A549 (cell line): ENCODE data around the gene SCO2.

Source experiments
- CBX2 ChIP-seq: fragments of 200-600 bp; sonication (generic); IDR thresholded peaks from 2 replicates; pipeline ENCODE4 v1.6.1; 2016; ENCODE audit warnings: low read depth, mild to moderate bottlenecking, borderline replicate concordance
- CHD4 ChIP-seq: fragments of 200-600 bp; sonication (generic); IDR thresholded peaks from 2 replicates; pipeline ENCODE4 v1.6.1; 2016; ENCODE audit warnings: antibody characterized with exemption, mild to moderate bottlenecking, borderline replicate concordance
- EP300 ChIP-seq, 2 experiments: fragments of >200 bp; sonication (Bioruptor Twin); formaldehyde crosslinking; IDR thresholded peaks; 2 replicates in 1 of 2; 3 replicates in 1 of 2; pipeline ENCODE4 v1.6.1; 2016 to 2017
- HOXA7 ChIP-seq: fragments of 250-450 bp; sonication (Bioruptor Pico); IDR thresholded peaks from 2 replicates; pipeline ENCODE4 v1.5.0; 2020; ENCODE audit warnings: mild to moderate bottlenecking, moderate library complexity
- JUN ChIP-seq, 2 experiments: fragments of >200 bp; sonication (Bioruptor Twin); formaldehyde crosslinking; IDR thresholded peaks; 2 replicates in 1 of 2; 3 replicates in 1 of 2; pipeline ENCODE4 v1.6.1; 2016 to 2017
- MYC ChIP-seq: IDR thresholded peaks from 2 replicates; pipeline ENCODE4 v1.6.1; 2012; ENCODE audit warnings: mild to moderate bottlenecking, inconsistent platforms, low read length, improper control_type of control experiment, borderline replicate concordance
- RAD21 ChIP-seq, 2 experiments: fragments of >200 bp in 1 of 2; sonication (Bioruptor Twin) in 1 of 2; formaldehyde crosslinking in 1 of 2; IDR thresholded peaks in 1 of 2; conservative IDR thresholded peaks in 1 of 2; 2 replicates in 1 of 2; 3 replicates in 1 of 2; pipeline ENCODE4 v1.6.1; 2012 to 2018; ENCODE audit warnings: inconsistent platforms in 1 of 2
- ZC3H11A ChIP-seq: fragments of 450-650 bp; IDR thresholded peaks from 2 replicates; pipeline ENCODE4 v1.6.1; 2014; ENCODE audit warnings: antibody characterized with exemption, mild to moderate bottlenecking
- TF ChIP-seq, protein P1 (sequence below): fragments of >200 bp; sonication (Bioruptor Twin); formaldehyde crosslinking; IDR thresholded peaks from 3 replicates; pipeline ENCODE4 v1.5.1; 2016
- TF ChIP-seq, protein P2 (sequence below): fragments of 200-600 bp; sonication (generic); IDR thresholded peaks from 2 replicates; pipeline ENCODE4 v1.6.1; 2016; ENCODE audit warnings: antibody characterized with exemption, mild to moderate bottlenecking, moderate library complexity
- TF ChIP-seq, protein P3 (sequence below): IDR thresholded peaks from 2 replicates; pipeline ENCODE4 v1.6.1; 2012

DNA sequence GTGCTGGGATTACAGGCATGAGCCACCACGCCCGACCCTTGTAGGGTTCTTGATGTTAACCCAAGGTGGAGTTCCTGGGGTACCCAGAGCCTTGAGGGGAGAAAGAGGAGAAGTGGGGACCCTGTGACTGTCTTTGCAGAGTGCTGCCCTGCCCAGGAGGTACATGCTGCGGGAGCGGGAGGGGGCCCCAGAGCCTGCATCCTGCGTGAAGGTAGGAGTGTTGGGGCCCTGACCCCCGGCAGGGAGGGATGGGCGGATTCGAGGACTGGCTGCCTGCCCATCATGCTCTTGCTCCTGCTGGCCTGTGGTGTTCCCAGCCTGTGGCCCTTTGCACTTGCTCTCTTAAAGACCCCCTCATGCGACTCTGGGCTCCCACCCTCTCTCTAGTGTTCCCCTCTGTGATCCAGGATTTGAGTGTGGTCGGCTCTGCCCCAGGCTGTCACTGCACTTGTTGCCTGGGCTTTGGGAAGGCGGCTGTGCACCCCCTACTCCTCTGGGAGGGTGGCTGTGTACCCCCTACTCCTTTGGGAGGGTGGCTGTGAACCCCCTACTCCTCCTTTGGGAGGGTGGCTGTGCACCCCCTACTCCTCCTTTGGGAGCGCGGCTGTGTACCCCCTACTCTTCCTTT is 4.5 kb downstream of the SCO2 start:
- TF ChIP-seq JUN (IDR thresholded peaks at IDR 0.05) (no peak), HOXA7 (CRISPR knock-in tag) (no peak), EP300 (IDR thresholded peaks at IDR 0.05) (no peak), MYC (no peak), RAD21 (conservative IDR thresholded peaks at IDR 0.05 in 1 of 2, IDR thresholded peaks at IDR 0.05 in 1 of 2) (no peak), CHD4 (no peak), CBX2 (no peak), ZC3H11A (no peak)
- TF ChIP-seq, protein P1, sequence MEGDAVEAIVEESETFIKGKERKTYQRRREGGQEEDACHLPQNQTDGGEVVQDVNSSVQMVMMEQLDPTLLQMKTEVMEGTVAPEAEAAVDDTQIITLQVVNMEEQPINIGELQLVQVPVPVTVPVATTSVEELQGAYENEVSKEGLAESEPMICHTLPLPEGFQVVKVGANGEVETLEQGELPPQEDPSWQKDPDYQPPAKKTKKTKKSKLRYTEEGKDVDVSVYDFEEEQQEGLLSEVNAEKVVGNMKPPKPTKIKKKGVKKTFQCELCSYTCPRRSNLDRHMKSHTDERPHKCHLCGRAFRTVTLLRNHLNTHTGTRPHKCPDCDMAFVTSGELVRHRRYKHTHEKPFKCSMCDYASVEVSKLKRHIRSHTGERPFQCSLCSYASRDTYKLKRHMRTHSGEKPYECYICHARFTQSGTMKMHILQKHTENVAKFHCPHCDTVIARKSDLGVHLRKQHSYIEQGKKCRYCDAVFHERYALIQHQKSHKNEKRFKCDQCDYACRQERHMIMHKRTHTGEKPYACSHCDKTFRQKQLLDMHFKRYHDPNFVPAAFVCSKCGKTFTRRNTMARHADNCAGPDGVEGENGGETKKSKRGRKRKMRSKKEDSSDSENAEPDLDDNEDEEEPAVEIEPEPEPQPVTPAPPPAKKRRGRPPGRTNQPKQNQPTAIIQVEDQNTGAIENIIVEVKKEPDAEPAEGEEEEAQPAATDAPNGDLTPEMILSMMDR = no peak
- TF ChIP-seq, protein P2, sequence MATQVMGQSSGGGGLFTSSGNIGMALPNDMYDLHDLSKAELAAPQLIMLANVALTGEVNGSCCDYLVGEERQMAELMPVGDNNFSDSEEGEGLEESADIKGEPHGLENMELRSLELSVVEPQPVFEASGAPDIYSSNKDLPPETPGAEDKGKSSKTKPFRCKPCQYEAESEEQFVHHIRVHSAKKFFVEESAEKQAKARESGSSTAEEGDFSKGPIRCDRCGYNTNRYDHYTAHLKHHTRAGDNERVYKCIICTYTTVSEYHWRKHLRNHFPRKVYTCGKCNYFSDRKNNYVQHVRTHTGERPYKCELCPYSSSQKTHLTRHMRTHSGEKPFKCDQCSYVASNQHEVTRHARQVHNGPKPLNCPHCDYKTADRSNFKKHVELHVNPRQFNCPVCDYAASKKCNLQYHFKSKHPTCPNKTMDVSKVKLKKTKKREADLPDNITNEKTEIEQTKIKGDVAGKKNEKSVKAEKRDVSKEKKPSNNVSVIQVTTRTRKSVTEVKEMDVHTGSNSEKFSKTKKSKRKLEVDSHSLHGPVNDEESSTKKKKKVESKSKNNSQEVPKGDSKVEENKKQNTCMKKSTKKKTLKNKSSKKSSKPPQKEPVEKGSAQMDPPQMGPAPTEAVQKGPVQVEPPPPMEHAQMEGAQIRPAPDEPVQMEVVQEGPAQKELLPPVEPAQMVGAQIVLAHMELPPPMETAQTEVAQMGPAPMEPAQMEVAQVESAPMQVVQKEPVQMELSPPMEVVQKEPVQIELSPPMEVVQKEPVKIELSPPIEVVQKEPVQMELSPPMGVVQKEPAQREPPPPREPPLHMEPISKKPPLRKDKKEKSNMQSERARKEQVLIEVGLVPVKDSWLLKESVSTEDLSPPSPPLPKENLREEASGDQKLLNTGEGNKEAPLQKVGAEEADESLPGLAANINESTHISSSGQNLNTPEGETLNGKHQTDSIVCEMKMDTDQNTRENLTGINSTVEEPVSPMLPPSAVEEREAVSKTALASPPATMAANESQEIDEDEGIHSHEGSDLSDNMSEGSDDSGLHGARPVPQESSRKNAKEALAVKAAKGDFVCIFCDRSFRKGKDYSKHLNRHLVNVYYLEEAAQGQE = no peak
- TF ChIP-seq, protein P3, sequence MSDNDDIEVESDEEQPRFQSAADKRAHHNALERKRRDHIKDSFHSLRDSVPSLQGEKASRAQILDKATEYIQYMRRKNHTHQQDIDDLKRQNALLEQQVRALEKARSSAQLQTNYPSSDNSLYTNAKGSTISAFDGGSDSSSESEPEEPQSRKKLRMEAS = no peak
